Sigmoid colon (tissue), 3 donors: ENCODE results near the gene SPINK4.

ENCODE experiments used
- CTCF ChIP-seq, 4 experiments: fragments of 450-650 bp in 3 of 4; fragments of 200-600 bp in 1 of 4; IDR thresholded peaks; one replicate each; pipeline ENCODE4 v1.5.1; 2016 to 2019; ENCODE audit warnings: antibody characterized with exemption in 4 of 4, mild to moderate bottlenecking in 3 of 4, moderate library complexity in 2 of 4
- POLR2A ChIP-seq, 2 donors: fragments of 450-650 bp; IDR thresholded peaks; one replicate each; pipeline ENCODE4 v1.6.1; 2016; ENCODE audit warnings: antibody characterized with exemption in 2 of 2, mild to moderate bottlenecking in 2 of 2, moderate library complexity in 2 of 2

GRCh38 chr9:33193818-33194217 is 46.1 kb upstream of the SPINK4 start:
- TF ChIP-seq CTCF (IDR thresholded peaks at IDR 0.05) (no peak), POLR2A (IDR thresholded peaks at IDR 0.05) (no peak)
